Stomach (tissue), 4 donors: ENCODE data around the gene FSTL4.

ENCODE experiments used
- EP300 ChIP-seq: sonication (generic); formaldehyde crosslinking; IDR thresholded peaks from one replicate; pipeline ENCODE4 v1.6.1; 2017; ENCODE audit warnings: antibody characterized with exemption
- POLR2A ChIP-seq, 4 donors: fragments of 450-650 bp; IDR thresholded peaks; one replicate each; pipeline ENCODE4 v1.6.1; 2016; ENCODE audit warnings: antibody characterized with exemption in 4 of 4, control low read depth in 2 of 4, mild to moderate bottlenecking in 1 of 4, moderate library complexity in 1 of 4
- POLR2AphosphoS5 ChIP-seq, 3 donors: sonication (generic); formaldehyde crosslinking; IDR thresholded peaks; one replicate each; pipeline ENCODE4 v1.6.1; 2016; ENCODE audit warnings: antibody characterized with exemption in 3 of 3
- TF ChIP-seq, protein P1 (sequence below), 7 experiments: fragments of 450-650 bp in 4 of 7; fragments of 200-600 bp in 3 of 7; sonication (generic) in 3 of 7; IDR thresholded peaks; one replicate each; pipeline ENCODE4 v1.5.1; 2016 to 2019; ENCODE audit warnings: antibody characterized with exemption in 7 of 7, control low read depth in 2 of 7, mild to moderate bottlenecking in 1 of 7

DNA sequence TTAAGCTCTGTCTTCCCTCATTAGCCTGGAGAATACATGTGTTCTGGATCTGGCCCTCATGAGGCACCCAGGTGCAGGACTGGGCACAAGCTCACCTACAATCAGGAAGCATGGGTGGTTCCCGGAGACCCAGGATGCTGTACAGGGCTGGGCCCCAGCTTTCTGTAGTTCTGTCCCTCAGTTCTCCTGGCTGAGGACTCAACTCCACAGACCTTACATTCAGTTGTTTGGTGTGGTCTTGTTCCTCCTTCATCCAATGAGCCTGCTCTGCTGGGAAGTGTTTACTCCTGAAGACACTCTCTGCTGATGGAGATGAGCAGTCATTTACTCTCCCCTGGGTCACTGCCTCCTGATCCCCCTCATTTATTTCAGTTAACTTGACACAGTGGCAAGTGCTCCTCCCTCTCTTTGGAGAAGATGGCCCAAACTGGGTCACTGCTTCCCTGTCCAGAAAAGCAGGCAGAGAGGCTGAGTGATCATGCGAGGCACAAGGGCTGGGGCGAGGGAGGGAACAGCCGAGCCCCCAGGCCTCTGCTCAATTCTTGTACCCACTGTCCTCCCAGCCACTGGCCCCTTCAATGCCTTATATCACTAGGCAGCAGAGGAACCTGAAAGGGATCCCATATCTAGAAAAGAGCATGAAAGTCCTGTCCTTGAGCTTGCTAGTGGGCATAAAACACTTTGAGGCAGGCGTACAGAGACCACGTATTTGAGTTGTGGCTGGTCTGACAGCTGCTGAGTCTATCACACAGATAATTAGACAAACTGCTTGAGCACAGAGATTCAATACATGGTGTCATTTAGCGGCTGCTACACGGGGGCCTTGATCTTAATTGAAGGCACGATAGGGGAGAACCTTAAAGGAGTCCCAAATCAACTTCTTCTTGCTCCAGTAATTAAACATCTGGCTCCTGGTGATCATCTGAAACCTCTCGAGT lies 221.7 kb downstream of the FSTL4 start:
- TF ChIP-seq, protein P1, sequence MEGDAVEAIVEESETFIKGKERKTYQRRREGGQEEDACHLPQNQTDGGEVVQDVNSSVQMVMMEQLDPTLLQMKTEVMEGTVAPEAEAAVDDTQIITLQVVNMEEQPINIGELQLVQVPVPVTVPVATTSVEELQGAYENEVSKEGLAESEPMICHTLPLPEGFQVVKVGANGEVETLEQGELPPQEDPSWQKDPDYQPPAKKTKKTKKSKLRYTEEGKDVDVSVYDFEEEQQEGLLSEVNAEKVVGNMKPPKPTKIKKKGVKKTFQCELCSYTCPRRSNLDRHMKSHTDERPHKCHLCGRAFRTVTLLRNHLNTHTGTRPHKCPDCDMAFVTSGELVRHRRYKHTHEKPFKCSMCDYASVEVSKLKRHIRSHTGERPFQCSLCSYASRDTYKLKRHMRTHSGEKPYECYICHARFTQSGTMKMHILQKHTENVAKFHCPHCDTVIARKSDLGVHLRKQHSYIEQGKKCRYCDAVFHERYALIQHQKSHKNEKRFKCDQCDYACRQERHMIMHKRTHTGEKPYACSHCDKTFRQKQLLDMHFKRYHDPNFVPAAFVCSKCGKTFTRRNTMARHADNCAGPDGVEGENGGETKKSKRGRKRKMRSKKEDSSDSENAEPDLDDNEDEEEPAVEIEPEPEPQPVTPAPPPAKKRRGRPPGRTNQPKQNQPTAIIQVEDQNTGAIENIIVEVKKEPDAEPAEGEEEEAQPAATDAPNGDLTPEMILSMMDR (IDR thresholded peaks at IDR 0.05) = no peak
- TF ChIP-seq POLR2A (IDR thresholded peaks at IDR 0.05) (no peak), POLR2AphosphoS5 (IDR thresholded peaks at IDR 0.05) (no peak), EP300 (no peak)
